Measurements from ENCODE around the gene DOCK4.

The DOCK4 gene

GRCh38 chr7:112161253-112162141 is 44.7 kb downstream of the DOCK4 start:
- Histone ChIP-seq H3K9me3 (ENCODE audit: severe bottlenecking) (no peaks in the 10 kb centered on the region), H3K27me3 (ENCODE audit: insufficient read depth, low read depth, severe bottlenecking) (no peaks in the 10 kb centered on the region), H3K27ac (no peak overlapping the region), H3K36me3 (no peaks in the 10 kb centered on the region), H3K4me3 (ENCODE audit: low read depth, low read length) (no peak overlapping the region)
- DNase-seq: no peak
- no peak for TF ChIP-seq CTCF (IDR thresholded peaks at IDR 0.05; ENCODE audit: low read depth, low read length)

GRCh38 chr7:112160771-112161150 is 45.4 kb downstream of the DOCK4 start:
- H3K27ac ChIP-seq: no peak overlapping the region
- DNase-seq: no peak
- H3K4me3 ChIP-seq (ENCODE audit: low read depth, low read length): no peak overlapping the region
- H3K27me3 ChIP-seq (ENCODE audit: insufficient read depth, low read depth, severe bottlenecking): no peaks in the 10 kb centered on the region
- H3K9me3 ChIP-seq (ENCODE audit: severe bottlenecking): no peaks in the 10 kb centered on the region
- TF ChIP-seq CTCF (IDR thresholded peaks at IDR 0.05; ENCODE audit: low read depth, low read length): no peak
- H3K36me3 ChIP-seq: no peaks in the 10 kb centered on the region

- H3K36me3 ChIP-seq: no peaks in the 10 kb centered on the region
- H3K9me3 ChIP-seq (ENCODE audit: severe bottlenecking): no peaks in the 10 kb centered on the region
- no peak for TF ChIP-seq CTCF (IDR thresholded peaks at IDR 0.05; ENCODE audit: low read depth, low read length)
- no peak overlapping the region for H3K27ac ChIP-seq
- no peak for DNase-seq
- no peaks in the 10 kb centered on the region for H3K27me3 ChIP-seq (ENCODE audit: insufficient read depth, low read depth, severe bottlenecking)
- no peak overlapping the region for H3K4me3 ChIP-seq (ENCODE audit: low read depth, low read length)
These were observed 45.9 kb downstream of the DOCK4 start for GRCh38 chr7:112160130-112160770.

GRCh38 chr7:112159351-112159750 is 46.8 kb downstream of the DOCK4 start:
- Histone ChIP-seq H3K27ac (no peak overlapping the region), H3K27me3 (ENCODE audit: insufficient read depth, low read depth, severe bottlenecking) (no peaks in the 10 kb centered on the region), H3K36me3 (no peaks in the 10 kb centered on the region), H3K9me3 (ENCODE audit: severe bottlenecking) (no peaks in the 10 kb centered on the region), H3K4me3 (ENCODE audit: low read depth, low read length) (no peak overlapping the region)
- no peak for TF ChIP-seq CTCF (IDR thresholded peaks at IDR 0.05; ENCODE audit: low read depth, low read length)
- DNase-seq: no peak

GRCh38 chr7:112157072-112157471 is 49.1 kb downstream of the DOCK4 start:
- Histone ChIP-seq H3K36me3 (no peaks in the 10 kb centered on the region), H3K27me3 (ENCODE audit: insufficient read depth, low read depth, severe bottlenecking) (no peaks in the 10 kb centered on the region), H3K4me3 (ENCODE audit: low read depth, low read length) (no peak overlapping the region), H3K27ac (no peak overlapping the region), H3K9me3 (ENCODE audit: severe bottlenecking) (no peaks in the 10 kb centered on the region)
- no peak for TF ChIP-seq CTCF (IDR thresholded peaks at IDR 0.05; ENCODE audit: low read depth, low read length)
- no peak for DNase-seq

Data from WERI-Rb-1 (cell line).